NOMO-1 (cell line): Measurements from ENCODE around the gene TMEM37.
"Not testable (repeated sequence)": the region's sequence is repeated elsewhere in the genome, so short reads cannot be mapped to it uniquely, and the experiment has no call there.

Experiments used
- DNase-seq, 2 experiments: peaks; one replicate each; lab custom pipeline; 2025; ENCODE audit not compliant: unreplicated experiment in 2 of 2; lab: John Stamatoyannopoulos, UW

The TMEM37 gene

GRCh38 chr2:119431155-119431975, at the start of gene TMEM37:
Gene TMEM37, plus strand, starts transcription at chr2:119431854. Its CDS starts 50 bp downstream, at chr2:119431904.
- DNase-seq: peak; percentile 2 to 4

- DNase-seq: no peak
These were observed 48.1 kb upstream of the TMEM37 start for GRCh38 chr2:119383410-119384140.

- no peak for DNase-seq
These were observed 46.7 kb upstream of the TMEM37 start for GRCh38 chr2:119384971-119385370.

- DNase-seq: no peak
These were observed 46.2 kb upstream of the TMEM37 start for GRCh38 chr2:119385466-119385865.

GRCh38 chr2:119387381-119388129, 44.1 kb upstream of the TMEM37 start:
- DNase-seq: peak; percentile 59 to 71

- DNase-seq: no peak
These were observed 41.9 kb upstream of the TMEM37 start for GRCh38 chr2:119389615-119390306.

GRCh38 chr2:119393971-119394748, 37.5 kb upstream of the TMEM37 start:
- DNase-seq: peak in 1 of 2 experiments; percentile 8

- no peak for DNase-seq
These were observed 34.5 kb upstream of the TMEM37 start for GRCh38 chr2:119397196-119397595.

GRCh38 chr2:119402106-119402505, 29.5 kb upstream of the TMEM37 start:
- no peak for DNase-seq

- peak; percentile 17 to 20 for DNase-seq
These were observed 28.8 kb upstream of the TMEM37 start for GRCh38 chr2:119402645-119403560.

- DNase-seq: not testable (repeated sequence)
These were observed 28.0 kb upstream of the TMEM37 start for GRCh38 chr2:119403618-119404017.

GRCh38 chr2:119405151-119405550, 26.5 kb upstream of the TMEM37 start:
- DNase-seq: no peak

GRCh38 chr2:119407430-119408220, 24.0 kb upstream of the TMEM37 start:
- DNase-seq: peak; percentile 29 to 38

- no peak for DNase-seq
These were observed 23.4 kb upstream of the TMEM37 start for GRCh38 chr2:119408221-119408619.

- no peak for DNase-seq
These were observed 22.1 kb upstream of the TMEM37 start for GRCh38 chr2:119409506-119409905.

- peak; percentile 6 to 38 for DNase-seq
These were observed 16.8 kb upstream of the TMEM37 start for GRCh38 chr2:119414894-119415293.

GRCh38 chr2:119415630-119416029, 16.0 kb upstream of the TMEM37 start:
- DNase-seq: no peak

- no peak for DNase-seq
These were observed 15.2 kb upstream of the TMEM37 start for GRCh38 chr2:119416299-119416923.
